GM12874 (cell line): ENCODE results near the gene ADAMTS15.

ENCODE experiments used
- TF ChIP-seq, protein P1 (sequence below): IDR thresholded peaks from 2 replicates; pipeline ENCODE4 v1.5.1; 2011; ENCODE audit warnings: low read depth, mild to moderate bottlenecking, control low read depth, low read length, moderate library complexity; ENCODE audit not compliant: insufficient read depth

The ADAMTS15 gene

GRCh38 chr11:130420478-130421198 is 27.8 kb upstream of the ADAMTS15 start:
- TF ChIP-seq, protein P1, sequence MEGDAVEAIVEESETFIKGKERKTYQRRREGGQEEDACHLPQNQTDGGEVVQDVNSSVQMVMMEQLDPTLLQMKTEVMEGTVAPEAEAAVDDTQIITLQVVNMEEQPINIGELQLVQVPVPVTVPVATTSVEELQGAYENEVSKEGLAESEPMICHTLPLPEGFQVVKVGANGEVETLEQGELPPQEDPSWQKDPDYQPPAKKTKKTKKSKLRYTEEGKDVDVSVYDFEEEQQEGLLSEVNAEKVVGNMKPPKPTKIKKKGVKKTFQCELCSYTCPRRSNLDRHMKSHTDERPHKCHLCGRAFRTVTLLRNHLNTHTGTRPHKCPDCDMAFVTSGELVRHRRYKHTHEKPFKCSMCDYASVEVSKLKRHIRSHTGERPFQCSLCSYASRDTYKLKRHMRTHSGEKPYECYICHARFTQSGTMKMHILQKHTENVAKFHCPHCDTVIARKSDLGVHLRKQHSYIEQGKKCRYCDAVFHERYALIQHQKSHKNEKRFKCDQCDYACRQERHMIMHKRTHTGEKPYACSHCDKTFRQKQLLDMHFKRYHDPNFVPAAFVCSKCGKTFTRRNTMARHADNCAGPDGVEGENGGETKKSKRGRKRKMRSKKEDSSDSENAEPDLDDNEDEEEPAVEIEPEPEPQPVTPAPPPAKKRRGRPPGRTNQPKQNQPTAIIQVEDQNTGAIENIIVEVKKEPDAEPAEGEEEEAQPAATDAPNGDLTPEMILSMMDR: no peak

DNA sequence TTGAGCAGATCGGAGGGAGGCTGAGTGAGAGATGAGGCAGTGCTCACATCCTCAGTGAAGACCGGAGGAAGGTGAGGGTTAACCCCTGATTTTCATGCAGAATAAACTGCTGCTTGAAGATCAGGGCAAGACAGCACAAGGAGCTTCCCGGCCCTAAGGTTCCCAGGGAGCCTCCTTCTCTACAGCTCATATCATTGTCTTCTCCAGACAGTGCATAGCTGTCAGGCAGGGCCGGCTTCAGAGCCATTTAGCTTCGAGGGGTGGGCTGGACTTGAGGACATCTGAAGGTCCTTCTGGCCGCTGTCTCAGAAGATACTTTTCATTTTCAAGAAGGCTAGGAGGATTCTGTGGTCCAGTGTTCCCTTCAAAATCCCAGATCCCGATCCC is 27.3 kb upstream of the ADAMTS15 start:
- TF ChIP-seq, protein P1: no peak

GRCh38 chr11:130421697-130422096 is 26.7 kb upstream of the ADAMTS15 start:
- TF ChIP-seq, protein P1: no peak

DNA sequence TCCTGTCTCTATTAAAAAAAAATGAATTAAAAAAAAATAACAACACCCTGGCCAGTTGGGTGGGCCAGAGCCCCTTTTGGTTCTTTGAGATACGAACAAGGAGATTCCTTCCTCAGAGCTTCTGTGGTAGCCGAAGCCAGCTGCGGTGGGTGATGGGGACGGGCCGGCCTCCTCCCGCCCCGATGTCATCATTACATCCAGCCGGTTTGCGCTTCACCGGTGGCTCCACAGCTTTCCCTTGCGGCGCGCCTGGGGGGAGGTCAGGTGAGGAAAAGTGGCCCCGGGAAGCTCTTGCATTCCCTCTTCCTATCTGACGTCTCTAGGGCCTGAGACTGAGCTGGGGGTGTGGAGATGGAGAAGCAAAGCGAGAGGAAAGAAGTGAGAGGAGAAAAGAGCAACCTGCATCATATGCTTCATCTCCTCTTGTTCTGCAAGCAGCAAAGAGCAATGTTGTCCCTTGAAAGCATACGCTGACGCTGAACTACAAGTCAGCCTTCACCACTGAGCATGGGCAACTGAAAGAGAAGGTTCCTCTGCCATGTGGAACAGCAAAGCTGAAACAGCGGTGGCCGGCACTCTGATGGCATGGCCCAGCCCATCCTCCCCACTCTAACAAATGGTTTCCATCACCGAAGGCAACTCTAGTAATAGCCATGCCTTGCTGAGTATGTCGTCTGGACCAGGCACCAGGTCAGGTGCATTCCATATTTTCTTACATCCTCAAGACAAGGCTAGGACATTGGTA is 26.0 kb upstream of the ADAMTS15 start:
- TF ChIP-seq, protein P1: no peak

- TF ChIP-seq, protein P1: no peak
These were observed 24.8 kb upstream of the ADAMTS15 start for GRCh38 chr11:130423541-130424142.

DNA sequence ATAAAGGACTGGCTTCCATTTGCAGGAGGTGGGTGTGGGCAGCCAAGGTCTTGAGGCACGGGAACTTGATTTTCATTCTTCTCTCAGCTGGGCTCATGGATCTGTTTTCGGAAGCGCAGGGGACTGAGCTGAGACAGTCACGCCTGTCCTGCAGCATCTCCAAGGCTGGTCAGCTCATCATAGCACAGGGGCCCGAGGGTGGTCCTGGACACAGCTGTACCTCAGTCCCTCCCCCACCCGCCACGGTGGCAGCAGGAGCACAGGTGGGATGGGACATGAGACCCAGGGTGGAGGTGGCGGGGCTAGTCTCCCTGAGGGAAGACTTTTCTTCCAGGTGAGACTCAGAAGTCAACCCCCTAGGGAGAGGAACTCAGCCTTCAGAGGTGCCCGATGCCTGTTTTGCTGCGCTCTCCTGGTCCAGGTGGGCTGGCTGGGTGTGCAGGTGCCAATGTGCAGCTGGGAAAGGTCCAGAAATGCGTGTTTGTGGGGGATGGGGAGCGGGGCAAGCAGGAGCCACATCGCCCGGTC is 23.8 kb upstream of the ADAMTS15 start:
- TF ChIP-seq, protein P1: no peak

GRCh38 chr11:130425156-130425555 is 23.3 kb upstream of the ADAMTS15 start:
- TF ChIP-seq, protein P1: no peak
